ENCODE data around the gene PTPRN2.

PTPRN2 gene

DNA sequence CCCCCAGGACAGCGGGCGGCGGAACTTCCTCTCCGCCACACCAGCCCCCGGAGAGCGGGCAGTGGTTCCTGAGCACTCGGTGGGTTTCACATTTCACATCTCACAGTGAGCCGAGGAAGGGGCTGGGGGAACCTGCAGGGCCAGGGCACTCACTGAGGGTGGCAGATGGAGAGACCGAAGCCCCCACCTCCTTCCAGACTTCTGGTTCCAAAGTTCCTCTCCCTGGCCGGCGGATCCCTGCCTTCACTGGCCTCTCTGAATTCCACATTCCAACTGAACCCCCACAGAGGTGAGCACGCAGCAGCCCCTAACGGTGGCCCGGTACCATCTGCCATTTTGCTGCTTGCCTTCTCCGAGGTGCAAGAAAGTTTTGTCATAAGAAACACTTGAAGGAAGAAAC lies 461.0 kb downstream of the PTPRN2 start:
- TF ChIP-seq, protein P1, sequence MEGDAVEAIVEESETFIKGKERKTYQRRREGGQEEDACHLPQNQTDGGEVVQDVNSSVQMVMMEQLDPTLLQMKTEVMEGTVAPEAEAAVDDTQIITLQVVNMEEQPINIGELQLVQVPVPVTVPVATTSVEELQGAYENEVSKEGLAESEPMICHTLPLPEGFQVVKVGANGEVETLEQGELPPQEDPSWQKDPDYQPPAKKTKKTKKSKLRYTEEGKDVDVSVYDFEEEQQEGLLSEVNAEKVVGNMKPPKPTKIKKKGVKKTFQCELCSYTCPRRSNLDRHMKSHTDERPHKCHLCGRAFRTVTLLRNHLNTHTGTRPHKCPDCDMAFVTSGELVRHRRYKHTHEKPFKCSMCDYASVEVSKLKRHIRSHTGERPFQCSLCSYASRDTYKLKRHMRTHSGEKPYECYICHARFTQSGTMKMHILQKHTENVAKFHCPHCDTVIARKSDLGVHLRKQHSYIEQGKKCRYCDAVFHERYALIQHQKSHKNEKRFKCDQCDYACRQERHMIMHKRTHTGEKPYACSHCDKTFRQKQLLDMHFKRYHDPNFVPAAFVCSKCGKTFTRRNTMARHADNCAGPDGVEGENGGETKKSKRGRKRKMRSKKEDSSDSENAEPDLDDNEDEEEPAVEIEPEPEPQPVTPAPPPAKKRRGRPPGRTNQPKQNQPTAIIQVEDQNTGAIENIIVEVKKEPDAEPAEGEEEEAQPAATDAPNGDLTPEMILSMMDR (IDR thresholded peaks at IDR 0.05; ENCODE audit: borderline replicate concordance, insufficient read depth, low read depth, low read length), result no peak
- no peak overlapping the region for H3K4me3 ChIP-seq (ENCODE audit: low read depth, low read length)

DNA sequence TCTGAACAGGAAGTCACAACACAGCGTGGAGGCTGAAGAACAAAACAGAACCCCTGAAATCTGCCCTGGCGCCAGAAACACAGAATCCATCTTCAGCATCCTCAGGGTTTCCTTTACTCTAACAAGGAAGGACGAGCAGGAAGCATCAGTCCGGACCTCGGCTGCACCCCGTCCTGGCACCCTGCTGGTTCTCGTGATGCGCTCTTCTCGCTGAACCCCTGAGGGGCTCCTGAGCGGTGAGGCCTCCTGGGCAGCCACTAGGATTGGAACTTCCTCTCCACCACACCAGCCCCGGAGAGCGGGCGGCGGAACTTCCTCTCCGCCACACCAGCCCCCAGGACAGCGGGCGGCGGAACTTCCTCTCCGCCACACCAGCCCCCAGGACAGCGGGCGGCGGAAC lies 461.9 kb downstream of the PTPRN2 start:
- TF ChIP-seq, protein P1 (IDR thresholded peaks at IDR 0.05; ENCODE audit: borderline replicate concordance, insufficient read depth, low read depth, low read length), result no peak
- H3K4me3 ChIP-seq (ENCODE audit: low read depth, low read length), result no peak overlapping the region

DNA sequence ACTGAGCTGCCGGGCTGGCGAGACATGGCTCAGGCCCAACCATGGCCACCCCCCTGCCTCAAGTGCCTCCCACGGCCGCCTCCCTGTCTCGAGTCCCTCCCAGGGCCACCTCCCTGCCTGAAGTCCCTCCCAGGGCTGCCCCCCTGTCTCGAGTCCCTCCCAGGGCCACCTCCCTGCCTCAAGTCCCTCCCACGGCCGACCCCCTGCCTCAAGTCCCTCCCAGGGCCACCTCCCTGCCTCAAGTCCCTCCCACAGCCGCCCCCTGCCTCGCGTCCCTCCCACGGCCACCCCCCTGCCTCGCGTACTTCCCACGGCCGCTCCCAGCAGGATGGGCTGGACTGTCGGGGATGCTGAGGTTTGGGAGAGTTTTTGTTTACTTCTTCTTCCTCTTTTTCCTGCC lies 462.5 kb downstream of the PTPRN2 start:
- TF ChIP-seq, protein P1 (IDR thresholded peaks at IDR 0.05; ENCODE audit: borderline replicate concordance, insufficient read depth, low read depth, low read length), result no peak
- no peak overlapping the region for H3K4me3 ChIP-seq (ENCODE audit: low read depth, low read length)

GRCh38 chr7:158124671-158125079 lies 462.9 kb downstream of the PTPRN2 start:
- H3K4me3 ChIP-seq (ENCODE audit: low read depth, low read length), result no peak overlapping the region
- TF ChIP-seq, protein P1 (IDR thresholded peaks at IDR 0.05; ENCODE audit: borderline replicate concordance, insufficient read depth, low read depth, low read length), result no peak

GRCh38 chr7:158123753-158124152 lies 463.9 kb downstream of the PTPRN2 start:
- H3K4me3 ChIP-seq (ENCODE audit: low read depth, low read length), result no peak overlapping the region
- TF ChIP-seq, protein P1 (IDR thresholded peaks at IDR 0.05; ENCODE audit: borderline replicate concordance, insufficient read depth, low read depth, low read length), result no peak

GRCh38 chr7:158123214-158123613 lies 464.4 kb downstream of the PTPRN2 start:
- H3K4me3 ChIP-seq (ENCODE audit: low read depth, low read length), result no peak overlapping the region
- TF ChIP-seq, protein P1 (IDR thresholded peaks at IDR 0.05; ENCODE audit: borderline replicate concordance, insufficient read depth, low read depth, low read length), result no peak

DNA sequence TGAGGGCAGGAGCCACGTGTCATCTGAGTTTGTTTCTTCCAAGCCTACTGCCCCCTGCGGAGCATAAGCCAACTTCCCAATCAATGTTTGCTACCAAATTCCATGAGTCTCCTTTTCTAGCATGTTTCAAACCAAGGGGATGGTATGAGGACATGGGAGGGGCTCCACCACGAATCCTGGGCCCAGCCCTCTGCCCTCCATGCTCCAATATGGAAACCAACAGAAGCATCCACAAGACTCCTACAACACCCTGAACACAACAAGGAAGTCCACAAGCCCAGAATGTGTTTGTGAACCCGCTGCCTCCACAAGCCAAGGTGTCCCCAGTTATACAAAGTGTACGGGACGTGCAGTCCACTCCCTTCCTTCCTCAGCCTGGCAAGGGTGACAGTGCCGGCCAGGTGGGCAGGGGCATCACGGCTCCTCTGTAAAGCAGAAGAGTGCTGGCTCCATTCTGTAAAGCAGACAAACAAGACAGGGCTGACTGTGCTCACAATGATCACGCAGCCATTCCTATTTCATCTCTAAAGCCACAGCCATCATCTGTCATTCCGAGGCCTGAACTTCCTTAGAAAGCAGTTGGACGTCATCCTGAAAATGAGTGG lies 466.1 kb downstream of the PTPRN2 start:
- no peak overlapping the region for H3K4me3 ChIP-seq (ENCODE audit: low read depth, low read length)
- TF ChIP-seq, protein P1 (IDR thresholded peaks at IDR 0.05; ENCODE audit: borderline replicate concordance, insufficient read depth, low read depth, low read length), result no peak
